HG02571 (cell line): ENCODE results near the gene SLC9A9.

ENCODE experiments used
- ATAC-seq: cut with Tn5 transposase; IDR thresholded peaks from one replicate; pipeline ENCODE4 v1.9.1; 2021; ENCODE audit warnings: mild to moderate bottlenecking, moderate library complexity; ENCODE audit not compliant: unreplicated experiment

The SLC9A9 gene

DNA sequence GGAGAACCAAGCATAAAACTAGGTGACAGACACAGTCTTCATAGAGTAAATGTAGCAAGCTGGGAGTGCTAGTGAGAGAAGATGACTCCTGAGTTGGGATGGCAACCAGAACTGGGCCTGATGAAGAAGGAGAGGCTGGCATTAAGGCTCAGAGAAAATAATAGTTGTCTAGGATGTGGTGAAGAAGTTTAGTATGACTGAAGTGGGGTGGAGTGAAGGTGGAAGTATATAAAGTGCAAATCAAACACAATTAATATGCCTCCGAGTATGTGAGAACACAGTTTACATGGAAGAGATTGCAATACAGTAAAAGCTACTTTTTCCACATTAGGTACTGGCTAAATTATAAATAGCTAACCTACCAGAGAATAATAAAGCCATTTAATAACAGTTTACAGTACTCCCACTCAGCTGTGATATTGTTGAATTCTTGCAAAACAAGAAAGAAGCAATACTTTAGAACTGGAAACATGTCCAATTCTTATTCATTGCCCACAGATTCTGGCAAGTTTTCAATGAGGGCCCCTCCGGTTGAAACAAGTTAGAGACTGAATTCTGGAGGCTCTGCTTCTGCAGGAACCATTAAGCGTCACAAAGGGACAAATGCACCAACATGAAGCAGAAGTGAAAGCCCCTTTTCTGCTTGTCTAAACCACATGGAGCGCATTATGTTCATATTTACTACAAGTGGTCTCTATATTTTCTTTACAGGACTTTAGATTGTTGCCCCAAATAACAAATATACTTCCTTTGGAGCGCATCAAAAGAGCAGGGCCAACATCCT, 243.7 kb downstream of the SLC9A9 start:
- no peak for ATAC-seq

DNA sequence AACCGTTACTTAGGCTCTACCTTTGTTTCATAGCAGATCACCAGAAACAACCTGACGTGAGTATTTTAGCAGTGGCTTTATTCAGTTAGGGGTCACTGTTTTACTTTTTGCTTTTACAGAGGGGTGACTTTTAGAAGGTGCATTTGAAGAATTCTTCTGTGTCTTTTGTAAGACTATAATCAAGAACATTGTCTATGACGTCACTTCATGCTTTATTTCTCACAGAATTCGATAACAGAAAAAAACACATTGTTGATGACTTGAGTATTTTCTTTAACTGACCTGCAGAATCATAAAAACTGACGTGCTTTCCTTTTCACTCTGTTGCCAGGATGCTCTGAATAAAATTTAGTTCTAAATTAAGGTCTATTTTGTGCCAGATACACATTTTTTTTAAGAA, 244.5 kb downstream of the SLC9A9 start:
- no peak for ATAC-seq

DNA sequence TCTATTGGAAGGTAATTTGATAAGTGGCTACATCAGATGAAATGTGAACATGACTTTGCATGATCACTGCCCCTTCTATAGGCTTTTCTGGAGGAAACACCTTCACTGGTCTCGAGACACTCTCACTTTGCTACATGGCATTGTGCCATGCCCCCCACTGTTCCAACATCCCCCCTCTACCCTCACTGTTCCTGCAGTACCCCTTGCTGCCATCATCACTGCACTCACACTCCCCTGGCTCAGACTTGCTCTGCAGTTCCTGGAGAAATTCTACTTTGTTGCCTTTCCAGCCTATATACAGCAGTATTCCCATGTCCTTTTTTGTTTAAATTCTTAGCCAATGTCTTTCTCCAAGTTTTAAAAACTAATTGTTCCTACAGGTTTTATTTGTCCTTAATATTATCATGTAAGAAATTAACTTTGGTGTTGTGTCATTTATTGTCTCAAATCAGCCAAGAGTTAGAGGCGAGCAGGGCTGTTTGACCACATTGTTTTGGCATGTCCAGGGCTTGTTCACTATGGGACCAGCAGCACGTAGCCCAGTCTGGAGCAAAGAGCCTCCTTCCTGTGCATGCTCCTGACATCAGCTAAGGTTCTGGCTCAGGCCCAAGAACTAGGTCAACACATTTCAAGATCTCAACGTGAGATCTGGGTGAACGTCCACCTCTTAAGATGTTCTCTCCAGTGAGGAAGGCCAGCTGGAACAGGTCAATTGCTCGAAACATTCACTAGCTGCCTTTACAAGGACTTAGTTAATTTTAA, 246.4 kb downstream of the SLC9A9 start:
- ATAC-seq = no peak

DNA sequence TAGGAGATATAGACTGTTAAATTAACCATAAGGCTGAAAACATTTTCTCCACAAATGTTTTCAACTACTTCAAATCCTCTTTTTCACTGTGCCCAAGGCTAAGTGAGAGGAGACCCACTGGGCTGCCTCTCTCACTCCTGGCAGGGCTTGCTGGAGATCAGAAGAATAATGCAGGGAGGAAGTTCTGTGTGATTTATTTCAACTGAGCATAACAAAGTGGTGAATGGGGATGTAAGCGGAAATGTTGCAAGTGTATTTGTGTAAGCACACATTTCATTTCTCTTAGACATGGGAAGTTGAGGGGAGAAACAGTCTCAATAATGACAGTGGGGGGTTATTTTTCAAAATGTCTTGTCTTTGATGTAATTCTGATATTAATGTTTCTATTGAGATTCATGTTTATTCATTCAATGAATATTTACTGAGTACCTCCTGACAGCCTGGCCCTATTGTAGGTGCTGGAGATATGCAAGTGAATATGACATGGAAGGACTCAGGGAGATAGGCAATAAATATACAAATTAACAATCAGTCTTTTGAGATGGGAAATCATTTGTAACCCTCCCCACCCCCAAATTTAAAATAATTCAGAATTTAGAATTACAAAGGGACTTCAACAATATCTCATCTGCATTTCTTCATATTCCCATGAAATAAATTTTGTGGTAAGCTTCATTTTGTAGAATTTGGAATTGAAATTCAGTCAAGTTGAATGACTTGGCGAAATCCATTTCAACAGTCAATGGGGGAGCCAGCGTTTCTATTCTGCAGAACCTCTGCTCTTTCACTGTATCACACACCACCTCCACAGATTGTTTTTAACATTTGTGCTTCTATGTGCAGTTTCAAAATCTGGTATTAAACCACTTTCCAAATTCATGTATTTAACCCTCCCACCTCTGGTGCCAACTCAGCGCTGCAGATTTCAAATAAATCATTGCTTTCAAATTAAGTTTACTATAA, 247.2 kb downstream of the SLC9A9 start:
- no peak for ATAC-seq

DNA sequence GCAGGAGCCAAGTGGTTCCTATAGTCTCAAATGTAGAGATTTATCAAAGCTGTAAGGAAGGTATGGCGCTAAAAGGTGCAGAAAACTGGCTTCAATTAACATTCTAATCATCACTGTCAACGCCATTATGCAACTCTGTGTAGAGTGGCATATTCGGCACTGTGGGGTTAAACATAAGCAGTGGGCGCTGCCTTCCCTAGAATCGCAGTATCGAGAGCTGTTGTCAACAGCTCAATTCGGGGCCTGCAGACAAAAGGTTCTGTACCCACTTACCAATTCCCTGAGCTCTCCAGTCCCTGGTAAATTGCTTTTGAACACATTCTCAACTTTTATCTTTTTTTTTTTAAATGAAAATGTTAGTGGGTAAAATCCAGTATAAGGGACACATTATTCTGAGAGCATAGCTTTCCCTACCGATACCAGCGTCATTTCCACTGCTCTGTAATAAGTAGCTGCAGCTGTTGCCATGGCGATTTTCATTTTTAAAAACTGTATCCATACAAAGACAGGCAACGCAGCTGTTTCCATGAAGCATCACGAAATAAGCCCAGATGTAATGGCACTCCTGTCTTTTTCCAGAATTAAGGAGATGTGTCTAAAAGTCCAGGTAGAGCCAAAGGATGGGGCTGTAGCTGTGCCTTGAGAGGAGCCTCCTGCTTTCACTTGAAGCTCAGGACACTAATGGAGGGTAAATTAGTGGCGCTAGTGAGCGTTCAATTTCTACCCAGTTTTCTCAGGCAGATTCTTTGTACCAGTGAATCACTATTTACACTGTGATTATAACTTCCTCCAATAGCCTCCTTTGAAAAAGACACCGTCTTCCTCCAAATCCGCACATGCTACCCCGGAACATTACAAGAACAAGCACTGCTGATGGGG, 250.3 kb downstream of the SLC9A9 start:
- no peak for ATAC-seq

DNA sequence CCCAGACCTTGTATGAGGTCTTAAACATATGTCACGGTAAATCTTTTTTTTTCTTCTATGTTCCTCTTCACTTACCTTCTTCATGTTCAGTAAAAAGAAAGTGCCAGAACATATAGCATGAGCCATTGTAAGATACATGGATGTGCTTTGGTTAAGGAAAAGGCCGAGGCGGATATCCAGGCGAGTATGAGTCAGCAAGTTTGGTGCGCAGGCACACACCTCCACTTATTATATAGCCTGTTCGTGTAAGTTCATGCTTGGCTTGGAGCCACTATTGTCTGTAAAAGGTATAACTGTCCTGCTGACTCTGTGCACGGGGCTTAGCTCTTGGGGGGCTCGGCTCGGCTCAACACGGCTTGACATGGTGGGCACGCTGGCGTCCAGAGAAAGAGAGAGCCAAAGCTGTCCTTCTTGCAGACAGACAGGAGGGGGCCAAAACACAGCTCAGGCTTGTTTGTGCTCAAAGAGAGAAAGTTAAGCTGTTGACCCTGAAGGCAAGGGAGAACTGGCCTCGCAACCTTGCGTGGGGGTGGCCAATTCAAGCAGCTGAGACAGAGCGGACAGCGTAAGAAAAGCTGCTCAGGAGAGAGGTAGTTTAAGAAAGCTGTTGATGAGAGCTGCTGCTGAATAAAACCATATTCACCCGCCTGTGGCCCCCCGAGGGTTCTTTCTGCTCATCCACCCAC, 251.2 kb downstream of the SLC9A9 start:
- no peak for ATAC-seq

DNA sequence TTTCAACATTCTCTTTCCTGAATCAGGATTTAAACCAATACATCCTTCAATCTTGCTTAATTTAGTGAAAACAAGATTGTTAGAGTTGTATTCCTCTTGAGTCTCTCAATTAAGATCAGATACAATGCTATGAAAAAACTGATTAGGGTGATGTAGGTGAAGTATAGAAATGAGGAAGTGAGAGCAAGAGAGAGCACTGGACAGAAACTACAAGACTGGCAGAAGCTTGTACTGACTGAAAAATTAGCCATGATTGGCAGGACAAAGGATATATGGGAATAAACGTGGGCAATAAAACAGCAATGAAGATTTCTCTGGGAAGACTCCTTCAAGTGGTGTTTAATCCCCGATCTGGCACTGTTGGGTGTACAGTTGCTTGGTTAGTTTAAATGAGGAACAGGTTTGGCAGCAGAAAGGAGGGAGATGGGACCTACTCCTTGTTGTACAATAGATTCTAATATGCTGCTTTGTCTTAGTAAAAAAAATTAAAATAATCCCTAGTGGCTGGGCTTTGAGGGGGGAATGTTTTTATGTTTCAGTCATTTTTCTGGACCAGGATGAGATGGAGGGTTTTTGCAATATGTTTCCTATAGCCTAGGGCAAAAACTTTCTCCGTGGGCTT, 252.7 kb downstream of the SLC9A9 start:
- ATAC-seq = peak; percentile 96

DNA sequence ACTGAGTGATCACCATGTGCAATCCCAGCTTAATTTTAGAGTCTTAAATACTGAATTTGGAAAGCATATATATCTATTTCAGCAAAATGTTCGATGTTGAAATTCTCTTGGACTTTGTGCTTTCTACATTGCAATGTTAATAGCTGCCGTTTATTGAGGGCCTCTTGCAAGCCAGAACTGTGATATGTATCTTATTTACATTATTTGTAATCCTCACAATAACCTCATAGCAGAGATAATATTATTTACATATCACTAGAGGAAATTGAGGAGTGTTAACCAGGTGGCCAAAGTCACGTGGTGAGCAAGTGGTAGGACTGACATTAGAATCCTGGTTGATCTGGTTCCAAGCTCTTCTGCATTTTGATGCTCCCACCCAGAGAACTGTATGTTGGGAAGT, 254.1 kb downstream of the SLC9A9 start:
- ATAC-seq = no peak

DNA sequence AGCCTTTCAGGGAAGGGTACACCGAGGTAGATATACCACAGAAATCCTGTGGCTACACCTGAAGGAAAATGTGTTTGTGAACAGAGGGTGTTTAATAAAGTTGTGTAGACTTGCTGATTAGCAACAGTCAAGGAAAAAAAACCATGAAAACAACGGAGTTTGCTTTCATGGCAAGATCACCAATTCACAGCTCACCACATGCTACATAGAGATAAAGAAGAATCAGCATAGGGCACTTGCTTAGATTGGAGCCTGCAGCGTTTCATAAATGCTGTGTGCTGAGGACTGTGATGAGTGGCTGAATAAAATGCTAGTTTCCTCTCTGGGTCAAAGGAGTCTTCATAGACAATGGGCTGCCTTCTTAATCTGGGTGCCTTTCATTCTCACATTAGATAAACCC, 257.6 kb downstream of the SLC9A9 start:
- ATAC-seq = no peak

DNA sequence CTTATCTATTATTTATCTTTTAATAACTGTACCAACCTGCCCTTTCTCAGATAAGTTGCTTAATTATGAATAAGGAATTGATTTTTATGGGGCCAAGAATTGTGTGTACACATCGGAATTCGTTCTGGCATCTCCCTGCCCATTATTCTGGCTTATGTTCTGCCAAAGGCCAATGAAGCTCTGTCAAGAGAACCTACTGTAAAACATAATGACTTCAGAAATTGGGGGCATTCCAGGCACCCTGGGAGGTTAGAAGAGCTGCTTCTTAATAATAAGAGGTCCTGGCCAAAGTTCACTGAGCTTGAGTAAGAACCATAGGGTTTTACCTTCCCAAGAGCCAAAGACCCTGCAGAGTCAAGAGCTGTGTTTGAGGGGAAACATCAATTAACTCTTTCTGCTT, 261.7 kb downstream of the SLC9A9 start:
- ATAC-seq = no peak

DNA sequence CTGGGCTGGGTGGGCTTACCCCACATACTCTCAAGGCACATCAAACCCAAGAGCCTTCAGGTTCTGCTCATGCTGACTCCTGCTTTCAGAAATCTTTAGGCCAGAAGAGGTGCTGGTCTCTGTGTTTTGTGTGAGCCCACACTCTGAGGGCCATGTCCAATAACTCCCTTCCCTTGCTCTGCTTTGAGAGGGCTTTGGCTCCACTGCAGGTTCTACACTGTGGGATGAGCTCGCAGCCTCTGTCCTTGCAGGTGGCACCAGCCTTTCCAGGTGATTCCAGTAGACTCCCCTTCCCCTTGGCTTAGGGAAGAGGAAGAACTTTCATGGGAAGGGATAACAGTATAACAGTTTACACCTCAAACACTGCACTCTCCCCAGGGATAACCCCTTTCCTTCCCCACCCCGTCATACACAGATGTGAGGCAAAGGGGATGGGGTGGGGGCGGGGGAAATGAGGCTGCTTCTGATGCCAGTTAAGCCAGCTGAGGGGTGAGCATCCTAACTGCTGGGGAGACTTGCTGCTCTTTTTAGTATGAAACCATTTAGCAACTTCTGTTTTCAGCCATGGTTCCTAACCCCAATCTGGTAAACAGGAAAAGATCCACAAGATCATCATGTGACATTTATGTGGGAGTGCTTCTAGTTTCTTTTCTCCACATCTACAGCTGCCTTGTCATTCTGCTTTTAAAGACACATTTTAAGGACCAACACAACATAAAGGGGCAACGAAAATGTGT, 262.4 kb downstream of the SLC9A9 start:
- no peak for ATAC-seq

DNA sequence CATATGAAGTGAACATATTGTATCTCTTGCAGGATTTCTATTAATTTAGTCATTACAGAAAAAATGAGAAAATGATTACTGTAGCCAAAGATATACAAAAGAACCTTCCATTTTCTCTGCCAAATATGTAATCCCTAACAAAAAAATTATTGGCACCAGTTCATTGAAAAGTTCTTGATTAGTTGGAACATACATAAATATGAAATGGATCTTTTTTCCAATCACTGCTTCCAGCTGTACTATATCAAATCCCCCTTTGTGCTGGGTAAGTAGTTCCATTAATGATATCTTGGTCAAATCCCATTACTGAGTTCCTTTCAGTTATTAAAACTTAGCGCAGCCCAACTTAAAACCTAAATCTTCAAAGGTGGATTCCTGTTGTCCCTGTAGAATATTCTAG, 263.8 kb downstream of the SLC9A9 start:
- no peak for ATAC-seq

DNA sequence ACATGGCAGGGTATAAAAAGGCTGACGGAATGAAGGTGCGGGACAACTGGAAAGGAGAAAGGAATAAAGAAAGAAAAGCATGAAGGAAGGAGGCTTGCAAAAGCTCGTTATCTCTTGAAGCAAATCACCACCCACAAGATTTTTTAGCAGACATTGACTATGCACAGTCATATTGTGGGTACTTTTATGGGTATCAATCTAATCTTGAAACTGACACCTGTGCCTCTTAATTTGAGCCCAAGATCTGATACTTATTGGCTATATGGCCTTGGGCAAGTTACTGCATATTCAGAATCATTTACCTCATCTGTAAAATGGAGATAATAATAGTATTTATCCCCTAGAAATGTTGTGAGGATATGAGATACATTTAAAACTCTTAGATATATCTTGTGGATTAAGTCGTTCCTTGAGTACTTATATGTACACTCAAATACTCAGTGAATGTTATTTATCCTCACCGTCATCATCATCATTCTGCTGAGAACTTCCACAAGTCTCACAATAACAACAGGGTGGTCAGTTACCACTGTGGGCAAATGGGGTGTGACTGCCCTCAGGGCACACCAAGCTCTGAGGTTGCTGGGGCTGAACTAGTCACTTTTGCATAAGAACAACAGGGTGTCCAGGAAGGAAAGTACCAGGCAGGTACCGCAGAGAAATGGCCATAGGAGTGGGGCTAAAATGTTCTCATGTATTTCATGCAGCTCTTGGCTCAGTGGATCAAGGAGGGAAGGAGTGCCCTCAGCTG, 266.1 kb downstream of the SLC9A9 start:
- peak; percentile 55 for ATAC-seq

DNA sequence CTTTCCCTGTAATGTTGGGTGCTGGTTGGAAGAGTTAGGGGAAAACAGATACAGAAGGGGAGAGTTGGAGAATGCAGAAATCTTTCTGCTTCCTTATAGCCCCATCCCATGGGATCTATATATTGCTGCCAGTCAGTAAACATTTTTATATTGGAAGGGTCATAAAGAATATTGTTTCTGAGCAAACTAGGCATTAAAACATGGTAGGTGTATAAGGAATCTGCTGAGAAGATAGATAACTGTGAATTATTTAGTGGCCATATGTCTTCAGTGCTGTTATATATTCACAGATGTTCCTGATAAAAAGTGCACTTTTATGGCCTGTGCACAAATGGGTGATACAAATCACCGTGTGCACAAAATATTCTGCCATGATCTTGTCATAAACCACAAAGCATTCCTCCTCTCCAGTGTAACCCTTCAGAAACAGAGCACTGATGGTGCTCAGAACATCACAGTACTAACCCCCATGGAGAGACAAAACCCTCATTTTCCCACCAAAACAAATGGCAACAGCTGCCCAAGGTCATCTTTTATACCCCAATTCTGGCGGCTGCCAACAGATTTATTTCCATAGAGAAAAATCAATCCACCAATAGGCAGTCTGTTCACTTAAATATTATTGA, 269.3 kb downstream of the SLC9A9 start:
- ATAC-seq = no peak

DNA sequence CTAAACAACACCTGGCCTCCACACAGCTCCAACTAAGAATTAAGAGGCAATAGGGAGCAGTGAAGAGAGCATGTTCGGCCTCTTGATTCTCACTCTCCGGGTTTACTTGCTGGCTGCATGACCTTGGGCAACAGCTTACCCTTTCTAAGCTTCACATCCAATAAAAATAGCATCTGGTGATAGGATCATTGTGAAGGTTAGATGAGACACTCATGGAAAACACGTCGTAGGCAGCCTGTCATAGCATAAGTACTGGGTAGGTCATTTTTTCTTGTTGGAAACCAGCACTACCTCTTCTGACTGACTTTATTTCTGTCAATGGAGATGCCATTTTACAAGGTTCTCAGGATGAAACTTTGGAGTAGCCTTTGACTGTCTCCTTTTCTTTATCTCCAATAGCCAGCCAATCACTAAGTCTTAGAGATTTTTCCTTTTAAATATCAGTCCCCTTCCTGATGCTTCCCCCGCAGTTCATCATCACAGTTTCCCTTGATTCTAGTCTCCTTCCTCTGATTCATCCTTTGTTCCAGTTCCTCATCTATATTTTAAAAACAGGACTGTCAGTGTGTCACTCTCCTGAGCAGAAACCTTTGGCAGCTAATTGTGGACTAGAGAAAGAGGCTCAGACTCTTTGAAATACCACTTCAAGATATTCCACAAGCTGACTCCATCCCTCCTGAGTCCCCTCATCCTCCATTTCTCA, 271.5 kb downstream of the SLC9A9 start:
- ATAC-seq = no peak

DNA sequence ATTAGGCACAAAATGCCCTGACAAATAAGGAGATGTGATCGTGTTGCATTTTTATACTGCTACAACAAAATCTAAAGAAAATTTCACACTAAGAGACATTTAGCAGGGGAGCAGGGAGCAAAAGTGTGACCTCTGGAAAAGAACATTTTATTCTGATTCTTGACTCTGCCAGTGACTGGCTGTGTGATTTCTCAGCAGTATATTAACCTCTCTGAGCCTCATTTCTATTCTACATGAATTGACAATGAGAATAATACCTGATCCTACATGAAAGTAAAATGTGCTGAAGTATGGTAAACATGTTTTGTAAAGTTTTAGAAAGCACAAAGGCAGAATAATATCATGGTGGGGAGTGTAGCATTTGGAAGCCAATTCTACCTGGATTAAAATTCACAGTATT, 273.3 kb downstream of the SLC9A9 start:
- ATAC-seq = no peak
